Esophagus muscularis mucosa (tissue), 4 donors: ENCODE data around the gene ARMC9. TPM values are rescaled to one million over a fixed set of nuclear protein-coding genes. Genes with fewer than 3 reads are reported as not detected.

Source experiments
- DNase-seq: peaks from one replicate; pipeline ENCODE4 v3.0.0-alpha.2; 2017; ENCODE audit errors: extremely low spot score
- H3K27ac ChIP-seq, 4 donors: fragments of 200-600 bp; sonication (generic); replicated peaks in 1 of 4; 1 replicate in 3 of 4; 2 replicates in 1 of 4; pipeline ENCODE4 v1.5.1; 2016 to 2019; ENCODE audit warnings: mild to moderate bottlenecking in 1 of 4
- H3K27me3 ChIP-seq, 4 donors: fragments of 200-600 bp; sonication (generic); one replicate each; pipeline versions ENCODE4 v1.5.1 to v1.6.0; 2016 to 2019
- H3K36me3 ChIP-seq, 4 donors: fragments of 200-600 bp; sonication (generic); one replicate each; pipeline ENCODE4 v1.5.1; 2016 to 2019
- H3K4me1 ChIP-seq, 4 donors: fragments of 200-600 bp; sonication (generic); one replicate each; pipeline ENCODE4 v1.5.1; 2016 to 2019
- H3K4me3 ChIP-seq, 4 donors: fragments of 200-600 bp; sonication (generic); 1 replicate in 2 of 4; 2 replicates in 2 of 4; pipeline ENCODE4 v1.5.1; 2016 to 2019; ENCODE audit warnings: mild to moderate bottlenecking in 4 of 4, moderate library complexity in 1 of 4
- H3K9me3 ChIP-seq, 4 donors: fragments of 200-600 bp; sonication (generic); 1 replicate in 3 of 4; 2 replicates in 1 of 4; pipeline ENCODE4 v1.5.1; 2016 to 2019
- CTCF ChIP-seq, 3 experiments: fragments of 200-600 bp in 2 of 3; fragments of 450-650 bp in 1 of 3; sonication (generic) in 2 of 3; IDR thresholded peaks; one replicate each; pipeline ENCODE4 v1.5.1; 2017 to 2019; ENCODE audit warnings: antibody characterized with exemption in 3 of 3, mild to moderate bottlenecking in 2 of 3, moderate library complexity in 1 of 3
- EP300 ChIP-seq: sonication (generic); formaldehyde crosslinking; IDR thresholded peaks from one replicate; pipeline ENCODE4 v1.6.1; 2017; ENCODE audit warnings: antibody characterized with exemption
- POLR2A ChIP-seq: fragments of 450-650 bp; IDR thresholded peaks from one replicate; pipeline ENCODE4 v1.6.1; 2017; ENCODE audit warnings: antibody characterized with exemption, moderate library complexity, mild to moderate bottlenecking, low read depth
- POLR2AphosphoS5 ChIP-seq, 2 donors: sonication (generic); formaldehyde crosslinking; IDR thresholded peaks; one replicate each; pipeline ENCODE4 v1.6.1; 2017; ENCODE audit warnings: antibody characterized with exemption in 2 of 2
- WGBS: methylation state at CpG from one replicate; pipeline ENCODE4 v1.1.5; 2018; 5-methylcytosine and 5-hydroxymethylcytosine counted together
- intact Hi-C: fragments of 100-400 bp; cut with DNase I; formaldehyde crosslinking; loops from one replicate; pipeline ENCODE4 v1.15.1; 2023
- total RNA-seq, 4 donors: library from RNA; depleted of rRNA; stranded (reverse); fragments of >200 nt; gene quantifications; one replicate each; pipeline versions ENCODE4 v1.1.0 to v1.2.1, GENCODE V29; 2016

Gene ARMC9
- total RNA-seq, 4 donors from 2014 or later: 119 to 262 (median 152) TPM

- intact Hi-C loops: no loop called here
- no peak for DNase-seq
- peak within 1 kb of the TSS in 2 of 4 donors; percentile 51 to 64 for H3K27ac ChIP-seq
Observed at GRCh38 chr2:231395188-231396057, 197.0 kb downstream of the ARMC9 start, which contains the start of gene B3GNT7. B3GNT7 (plus strand) TSS chr2:231395710; CDS start chr2:231395804, 94 bp downstream.

GRCh38 chr2:231396058-231396821, 197.8 kb downstream of the ARMC9 start:
- intact Hi-C loops: no loop called here

More at GRCh38 chr2:231395188-231396057, 197.0 kb downstream of the ARMC9 start, which contains the start of gene B3GNT7:
- H3K4me1 ChIP-seq: peaks cover 13 to 33% (median 27%) of the 10 kb centered on the region in 4 donors
- WGBS: 25% methylated on average over 4 of the region's 95 CpGs
- peaks cover 0 to 13% (median 0%) of the 10 kb centered on the region in 4 donors for H3K36me3 ChIP-seq
- no peaks in the 10 kb centered on the region for H3K9me3 ChIP-seq
- TF ChIP-seq POLR2AphosphoS5 (IDR thresholded peaks at IDR 0.05): peak in 1 of 2 donors; percentile 15
- no peak for TF ChIP-seq CTCF (IDR thresholded peaks at IDR 0.05)
- peaks cover 0 to 49% (median 22%) of the 10 kb centered on the region in 4 donors for H3K27me3 ChIP-seq
- H3K4me3 ChIP-seq: peak within 1 kb of the TSS; percentile 49 to 57 (median 54)

GRCh38 chr2:231397011-231397927, 198.8 kb downstream of the ARMC9 start:
- intact Hi-C loops: no loop called here
- 92% methylated on average over 20 of the region's 22 CpGs for WGBS
- H3K27me3 ChIP-seq: peaks cover 0 to 49% (median 22%) of the 10 kb centered on the region in 4 donors
- H3K27ac ChIP-seq: no peak overlapping the region
- DNase-seq: no peak
- TF ChIP-seq POLR2A (no peak), POLR2AphosphoS5 (IDR thresholded peaks at IDR 0.05) (no peak), CTCF (IDR thresholded peaks at IDR 0.05) (no peak), EP300 (no peak)
- H3K9me3 ChIP-seq: no peaks in the 10 kb centered on the region
- peak overlapping the region in 1 of 4 donors; percentile 53 for H3K4me3 ChIP-seq
- H3K4me1 ChIP-seq: peaks cover 16 to 35% (median 29%) of the 10 kb centered on the region in 4 donors
- peaks cover 0 to 13% (median 0%) of the 10 kb centered on the region in 4 donors for H3K36me3 ChIP-seq

More at GRCh38 chr2:231396058-231396821, 197.8 kb downstream of the ARMC9 start:
- WGBS: 35% methylated on average over 17 of the region's 41 CpGs
- peak overlapping the region in 2 of 4 donors; percentile 51 to 64 for H3K27ac ChIP-seq
- H3K4me3 ChIP-seq: peak overlapping the region; percentile 49 to 57 (median 54)
- DNase-seq: no peak
- no peak for TF ChIP-seq CTCF (IDR thresholded peaks at IDR 0.05)
- TF ChIP-seq POLR2A: no peak
- TF ChIP-seq EP300: no peak
- TF ChIP-seq POLR2AphosphoS5 (IDR thresholded peaks at IDR 0.05): no peak
- H3K9me3 ChIP-seq: no peaks in the 10 kb centered on the region
- peaks cover 0 to 49% (median 22%) of the 10 kb centered on the region in 4 donors for H3K27me3 ChIP-seq
- peaks cover 0 to 13% (median 0%) of the 10 kb centered on the region in 4 donors for H3K36me3 ChIP-seq
- peaks cover 16 to 35% (median 29%) of the 10 kb centered on the region in 4 donors for H3K4me1 ChIP-seq

DNA sequence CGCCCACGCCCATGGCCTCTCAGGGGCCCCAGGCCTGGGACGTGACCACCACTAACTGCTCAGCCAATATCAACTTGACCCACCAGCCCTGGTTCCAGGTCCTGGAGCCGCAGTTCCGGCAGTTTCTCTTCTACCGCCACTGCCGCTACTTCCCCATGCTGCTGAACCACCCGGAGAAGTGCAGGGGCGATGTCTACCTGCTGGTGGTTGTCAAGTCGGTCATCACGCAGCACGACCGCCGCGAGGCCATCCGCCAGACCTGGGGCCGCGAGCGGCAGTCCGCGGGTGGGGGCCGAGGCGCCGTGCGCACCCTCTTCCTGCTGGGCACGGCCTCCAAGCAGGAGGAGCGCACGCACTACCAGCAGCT, 199.5 kb downstream of the ARMC9 start:
- Histone ChIP-seq H3K4me1 (peaks cover 16 to 35% (median 29%) of the 10 kb centered on the region in 4 donors), H3K27me3 (peaks cover 0 to 45% (median 22%) of the 10 kb centered on the region in 4 donors), H3K4me3 (no peak overlapping the region), H3K36me3 (peaks cover 0 to 13% (median 0%) of the 10 kb centered on the region in 4 donors), H3K9me3 (no peaks in the 10 kb centered on the region), H3K27ac (no peak overlapping the region)
- TF ChIP-seq POLR2A: no peak
- TF ChIP-seq POLR2AphosphoS5 (IDR thresholded peaks at IDR 0.05): no peak
- intact Hi-C loops: no loop called here
- DNase-seq: no peak
- WGBS: 98% methylated on average over 8 of the region's 28 CpGs
